ENCODE data around the gene DLG4.
"Not testable (repeated sequence)": the region's sequence is repeated elsewhere in the genome, so short reads cannot be mapped to it uniquely, and the experiment has no call there.

DLG4 gene

DNA sequence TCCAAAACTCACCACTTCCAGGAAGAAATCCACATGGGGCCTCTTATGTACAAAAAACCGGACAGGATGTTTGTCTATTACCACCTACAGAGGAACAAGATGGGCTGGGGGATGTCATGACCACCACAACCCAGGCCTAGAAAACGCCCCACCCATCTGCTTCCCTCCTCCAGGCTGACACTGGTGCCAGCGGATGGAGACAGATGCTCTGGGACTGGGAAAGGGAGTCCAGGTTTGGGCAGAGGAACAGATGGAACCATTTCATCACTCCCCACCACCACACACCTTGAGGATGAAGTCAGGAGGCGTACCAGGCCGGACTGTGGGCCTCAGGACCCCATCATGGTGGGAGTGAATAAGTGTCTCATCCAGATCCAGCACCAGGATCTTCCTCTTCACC, 27.1 kb upstream of the DLG4 start:
- DNase-seq (ENCODE audit: low read depth), result no peak
- peaks cover 26% of the 10 kb centered on the region for H3K36me3 ChIP-seq (ENCODE audit: control insufficient read depth, insufficient read depth, low read length, severe bottlenecking)
- no peak overlapping the region for H3K4me3 ChIP-seq (ENCODE audit: low read length)
- H3K4me1 ChIP-seq (ENCODE audit: control insufficient read depth, insufficient read depth, low read length), result peaks cover 25% of the 10 kb centered on the region
- H3K27me3 ChIP-seq (replicated peaks; ENCODE audit: control insufficient read depth, insufficient read depth, low read length), result no peaks in the 10 kb centered on the region
- H3K9ac ChIP-seq (ENCODE audit: low read length), result no peak overlapping the region
- H3K9me3 ChIP-seq (ENCODE audit: control insufficient read depth, low read length), result no peaks in the 10 kb centered on the region

DNA sequence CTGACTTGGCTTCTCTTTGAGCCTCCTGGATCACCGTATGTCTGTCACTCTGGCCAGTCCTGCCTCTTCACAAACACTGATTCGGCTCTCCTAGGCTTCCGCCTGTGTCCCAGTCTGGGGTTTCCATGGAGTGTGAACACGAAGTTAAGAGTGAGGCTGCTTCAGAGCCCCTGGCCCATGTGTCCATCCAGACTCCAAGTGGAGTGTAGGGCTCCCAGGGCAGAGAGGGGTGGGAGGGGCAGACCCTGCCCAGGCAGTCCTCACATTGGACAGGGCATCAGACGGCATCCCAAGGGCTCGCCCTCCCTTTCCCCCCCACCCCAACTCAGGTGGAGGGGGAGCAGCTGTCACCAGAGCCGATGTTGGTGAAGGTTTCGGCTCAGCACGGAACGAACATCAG, 24.2 kb upstream of the DLG4 start:
- H3K9ac ChIP-seq (ENCODE audit: low read length), result peak overlapping the region; percentile 99
- peaks cover 29% of the 10 kb centered on the region for H3K4me1 ChIP-seq (ENCODE audit: control insufficient read depth, insufficient read depth, low read length)
- H3K4me3 ChIP-seq (ENCODE audit: low read length), result peak overlapping the region; percentile 98
- H3K27me3 ChIP-seq (replicated peaks; ENCODE audit: control insufficient read depth, insufficient read depth, low read length); DNase-seq (ENCODE audit: low read depth); H3K9me3 ChIP-seq (ENCODE audit: control insufficient read depth, low read length): not testable (repeated sequence)
- peaks cover 37% of the 10 kb centered on the region for H3K36me3 ChIP-seq (ENCODE audit: control insufficient read depth, insufficient read depth, low read length, severe bottlenecking)

DNA sequence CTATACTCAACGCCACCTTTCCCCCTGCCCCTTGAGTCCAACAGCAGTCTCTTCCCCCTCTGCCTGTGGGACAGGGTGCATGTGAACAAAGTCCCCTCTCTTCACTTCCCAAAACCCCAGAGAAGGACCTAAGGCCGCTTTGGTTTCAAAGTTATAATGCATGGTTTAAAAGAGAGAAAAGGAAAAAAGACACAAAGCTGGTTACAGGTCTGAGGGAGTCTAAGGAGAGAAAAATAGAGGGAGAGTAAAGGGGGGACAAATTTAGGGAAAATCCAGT, 23.8 kb upstream of the DLG4 start:
- Histone ChIP-seq H3K9me3 (ENCODE audit: control insufficient read depth, low read length) (no peaks in the 10 kb centered on the region), H3K4me3 (ENCODE audit: low read length) (peak overlapping the region; percentile 98), H3K4me1 (ENCODE audit: control insufficient read depth, insufficient read depth, low read length) (peaks cover 26% of the 10 kb centered on the region), H3K27me3 (replicated peaks; ENCODE audit: control insufficient read depth, insufficient read depth, low read length) (no peaks in the 10 kb centered on the region), H3K9ac (ENCODE audit: low read length) (peak overlapping the region; percentile 99), H3K36me3 (ENCODE audit: control insufficient read depth, insufficient read depth, low read length, severe bottlenecking) (peaks cover 37% of the 10 kb centered on the region)
- DNase-seq (ENCODE audit: low read depth), result no peak

DNA sequence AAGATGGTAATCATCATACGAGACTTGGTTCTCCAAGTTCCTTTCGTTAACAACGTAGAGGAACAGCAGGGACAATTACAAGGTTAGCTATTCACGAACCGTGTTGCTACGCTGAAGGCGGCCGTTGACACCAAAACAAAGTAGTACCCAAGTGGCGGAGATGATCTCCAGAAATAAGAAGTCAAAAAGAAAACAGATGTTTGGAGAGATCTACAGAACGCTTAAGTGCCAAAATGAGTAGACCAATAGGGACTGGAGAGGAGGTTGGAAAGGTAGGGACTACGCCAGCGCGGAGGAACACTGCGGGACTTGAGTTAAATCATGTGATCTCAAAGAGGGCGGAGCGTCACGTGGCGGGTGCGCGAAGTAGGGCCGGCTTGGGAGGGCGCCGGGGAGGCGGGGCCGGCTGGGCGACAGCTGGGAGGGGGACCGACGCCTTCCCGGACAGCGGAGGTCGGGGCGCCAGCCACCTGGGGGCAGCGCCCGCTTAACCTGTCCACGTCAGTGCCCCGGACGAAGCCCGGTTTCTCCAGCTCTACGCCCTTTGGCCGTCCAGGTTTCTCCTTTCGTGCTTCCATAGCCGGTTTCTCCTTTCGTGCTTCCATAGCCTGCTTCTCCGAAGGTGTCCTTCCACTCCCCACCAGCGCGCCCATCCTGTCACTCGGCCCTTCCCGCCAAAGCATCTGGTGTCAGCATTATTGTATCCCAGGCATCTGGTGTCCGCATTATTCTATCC, 23.2 kb upstream of the DLG4 start:
- peaks cover 26% of the 10 kb centered on the region for H3K4me1 ChIP-seq (ENCODE audit: control insufficient read depth, insufficient read depth, low read length)
- peaks cover 37% of the 10 kb centered on the region for H3K36me3 ChIP-seq (ENCODE audit: control insufficient read depth, insufficient read depth, low read length, severe bottlenecking)
- no peaks in the 10 kb centered on the region for H3K27me3 ChIP-seq (replicated peaks; ENCODE audit: control insufficient read depth, insufficient read depth, low read length)
- H3K9me3 ChIP-seq (ENCODE audit: control insufficient read depth, low read length), result no peaks in the 10 kb centered on the region
- H3K9ac ChIP-seq (ENCODE audit: low read length), result peak overlapping the region; percentile 99
- H3K4me3 ChIP-seq (ENCODE audit: low read length), result peak overlapping the region; percentile 98
- DNase-seq (ENCODE audit: low read depth), result peak; percentile 98

DNA sequence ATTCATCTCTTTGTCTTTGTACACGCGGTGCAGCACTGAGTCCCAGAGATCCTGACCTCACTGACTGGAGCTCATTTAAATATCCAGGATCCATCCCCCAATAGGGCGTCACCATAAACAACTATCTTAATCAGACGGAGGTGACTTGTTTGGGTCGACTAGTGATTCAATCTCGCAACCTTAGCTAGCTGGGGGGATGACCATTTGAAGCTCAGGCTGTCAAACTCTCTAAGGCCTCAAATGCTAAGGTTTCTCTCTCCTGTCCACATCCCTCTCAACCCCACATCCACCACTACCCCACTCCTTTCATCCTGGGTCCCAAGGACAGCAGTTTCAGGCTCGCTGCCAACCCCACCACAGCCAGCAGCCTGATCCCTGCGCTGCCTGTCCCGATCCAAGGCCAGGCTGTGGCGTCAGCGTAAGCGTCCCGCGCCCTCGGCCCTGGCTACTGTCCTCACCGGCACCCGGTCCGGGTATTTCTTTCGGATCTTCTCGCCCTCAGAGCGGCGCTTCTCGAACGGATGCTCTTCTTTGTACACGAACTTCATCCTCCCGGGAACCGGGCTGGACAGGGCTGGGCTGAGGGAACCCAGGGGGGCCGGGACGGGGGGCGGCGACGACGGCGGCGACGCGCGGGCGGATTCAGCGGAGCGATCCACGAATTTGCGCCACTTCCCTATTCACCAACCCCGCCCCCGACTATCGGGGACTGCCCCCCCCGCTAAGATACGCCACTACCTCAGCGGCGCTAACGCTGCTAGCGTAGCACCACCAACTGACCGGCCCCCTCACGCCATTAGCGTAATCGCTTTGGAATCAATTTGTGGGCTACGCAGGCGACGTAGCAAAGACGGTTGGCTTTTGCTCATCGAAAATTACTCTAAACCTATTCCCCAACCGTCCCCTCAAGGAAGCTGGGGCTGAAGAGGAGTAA, 22.4 kb upstream of the DLG4 start, which contains the start of gene GABARAP:
GABARAP (minus strand) TSS at position 667 of the 934 bp plus-strand sequence; CDS start at position 548, 119 bp downstream.
- no peaks in the 10 kb centered on the region for H3K27me3 ChIP-seq (replicated peaks; ENCODE audit: control insufficient read depth, insufficient read depth, low read length)
- H3K36me3 ChIP-seq (ENCODE audit: control insufficient read depth, insufficient read depth, low read length, severe bottlenecking), result peaks cover 40% of the 10 kb centered on the region
- no peaks in the 10 kb centered on the region for H3K9me3 ChIP-seq (ENCODE audit: control insufficient read depth, low read length)
- peak within 1 kb of the TSS; percentile 99 for H3K9ac ChIP-seq (ENCODE audit: low read length)
- H3K4me3 ChIP-seq (ENCODE audit: low read length), result peak within 1 kb of the TSS; percentile 98
- DNase-seq (ENCODE audit: low read depth), result peak; percentile 98
- H3K4me1 ChIP-seq (ENCODE audit: control insufficient read depth, insufficient read depth, low read length), result peaks cover 31% of the 10 kb centered on the region

DNA sequence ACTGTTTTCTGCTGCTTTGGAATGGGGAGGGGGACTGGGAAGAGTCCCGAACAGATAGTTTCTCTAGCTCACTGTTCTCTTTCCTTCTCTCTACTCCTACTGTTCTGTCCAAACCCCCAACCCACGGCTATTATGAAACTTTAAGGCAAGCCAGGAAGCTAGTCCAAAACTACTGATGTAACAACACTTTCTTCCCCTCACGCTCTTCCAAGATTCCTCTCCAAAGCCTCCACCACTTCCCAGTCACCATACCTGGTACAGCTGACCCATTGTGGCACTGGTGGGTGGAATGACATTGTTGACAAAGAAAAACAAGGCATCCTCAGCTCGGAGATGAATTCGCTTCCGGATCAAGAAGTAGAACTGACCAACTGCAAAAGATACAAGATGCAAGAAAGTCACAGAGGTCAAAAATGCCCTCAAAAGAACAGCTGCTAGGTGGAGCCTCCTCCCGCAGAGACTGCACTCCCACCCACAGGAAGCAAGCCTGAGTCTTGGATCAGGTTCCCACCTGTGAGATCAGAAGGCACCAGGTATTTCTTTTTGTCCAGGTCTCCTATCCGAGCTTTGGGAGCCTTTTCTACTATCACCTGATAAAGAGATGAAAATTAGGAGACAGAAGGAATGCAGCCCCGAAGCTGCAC, 21.6 kb upstream of the DLG4 start:
- peak overlapping the region; percentile 98 for H3K4me3 ChIP-seq (ENCODE audit: low read length)
- no peaks in the 10 kb centered on the region for H3K9me3 ChIP-seq (ENCODE audit: control insufficient read depth, low read length)
- H3K27me3 ChIP-seq (replicated peaks; ENCODE audit: control insufficient read depth, insufficient read depth, low read length), result no peaks in the 10 kb centered on the region
- peak overlapping the region; percentile 99 for H3K9ac ChIP-seq (ENCODE audit: low read length)
- H3K4me1 ChIP-seq (ENCODE audit: control insufficient read depth, insufficient read depth, low read length), result peaks cover 38% of the 10 kb centered on the region
- peaks cover 40% of the 10 kb centered on the region for H3K36me3 ChIP-seq (ENCODE audit: control insufficient read depth, insufficient read depth, low read length, severe bottlenecking)
- DNase-seq (ENCODE audit: low read depth), result no peak

DNA sequence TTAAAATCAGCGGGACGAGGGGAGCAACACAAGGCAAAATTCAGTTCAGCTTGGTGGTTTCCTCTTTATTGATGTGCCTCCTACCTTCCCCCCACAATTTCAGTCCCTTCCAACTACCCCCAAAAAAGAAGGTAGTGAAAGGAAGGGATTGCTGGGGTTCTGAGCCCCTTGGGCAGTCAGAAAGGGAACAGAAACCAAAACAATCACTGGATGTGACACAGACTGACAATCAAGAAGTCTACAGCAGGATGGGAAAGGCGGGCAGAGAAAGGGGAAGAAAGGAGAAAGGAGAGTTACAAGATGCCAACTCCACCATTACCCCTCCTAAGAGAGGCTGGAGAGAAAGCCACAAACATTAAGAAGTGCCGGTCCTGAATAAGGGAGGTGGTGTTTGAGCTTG, 20.7 kb upstream of the DLG4 start:
- Histone ChIP-seq H3K4me1 (ENCODE audit: control insufficient read depth, insufficient read depth, low read length) (peaks cover 44% of the 10 kb centered on the region), H3K9ac (ENCODE audit: low read length) (peak overlapping the region; percentile 99), H3K27me3 (replicated peaks; ENCODE audit: control insufficient read depth, insufficient read depth, low read length) (no peaks in the 10 kb centered on the region), H3K36me3 (ENCODE audit: control insufficient read depth, insufficient read depth, low read length, severe bottlenecking) (peaks cover 42% of the 10 kb centered on the region), H3K9me3 (ENCODE audit: control insufficient read depth, low read length) (no peaks in the 10 kb centered on the region), H3K4me3 (ENCODE audit: low read length) (peak overlapping the region; percentile 98)
- no peak for DNase-seq (ENCODE audit: low read depth)

DNA sequence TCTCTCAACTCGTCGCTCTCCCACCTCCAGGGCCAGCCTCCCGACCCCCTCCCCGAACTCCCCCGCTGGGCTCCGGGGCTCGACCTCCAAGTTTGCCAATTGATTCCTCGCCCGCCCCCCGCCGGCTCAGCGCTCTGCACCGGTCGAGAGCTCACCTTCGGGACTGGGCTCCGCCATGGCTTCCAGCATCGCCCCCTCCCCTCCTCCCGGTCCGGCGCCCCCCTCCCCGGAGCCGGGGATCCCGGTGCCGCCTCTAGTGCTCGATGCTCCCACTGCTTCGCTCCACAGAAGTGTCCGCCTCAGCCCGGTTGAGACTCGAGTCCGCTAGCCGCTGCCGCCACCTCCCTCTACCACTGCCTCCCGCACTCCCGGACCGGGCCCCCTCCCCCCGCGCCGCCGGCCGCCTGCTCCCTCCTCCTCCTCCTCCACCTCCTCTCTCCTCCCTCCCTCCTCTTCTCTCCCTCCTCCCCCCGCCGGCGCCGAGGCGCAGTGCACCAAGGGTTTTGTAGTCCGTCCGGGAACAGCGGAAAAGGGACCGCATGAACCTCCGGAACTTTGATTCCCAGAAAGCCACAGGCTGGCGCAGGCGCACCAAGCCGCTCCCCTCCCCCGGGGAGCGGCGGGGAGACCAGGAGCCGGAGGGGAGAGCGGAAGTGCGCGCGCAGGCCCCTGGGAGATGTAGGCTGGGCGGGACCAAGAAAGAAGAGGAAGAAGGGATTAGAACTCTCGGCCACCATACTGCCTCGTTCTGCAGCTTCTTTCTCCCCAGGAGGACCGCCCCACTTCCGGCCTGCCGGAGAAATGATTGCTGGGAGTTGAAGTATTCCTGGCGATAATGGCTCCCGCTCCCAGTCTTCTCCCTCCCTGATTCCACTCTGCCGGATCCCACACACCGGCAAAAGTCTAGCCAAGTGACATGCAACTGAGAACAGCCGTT, 19.7 kb upstream of the DLG4 start, which contains the start of gene PHF23:
PHF23 (minus strand) TSS at position 367 of the 937 bp plus-strand sequence; CDS start at position 189, 178 bp downstream.
- Histone ChIP-seq H3K4me3 (ENCODE audit: low read length) (peak within 1 kb of the TSS; percentile 98), H3K9me3 (ENCODE audit: control insufficient read depth, low read length) (no peaks in the 10 kb centered on the region), H3K4me1 (ENCODE audit: control insufficient read depth, insufficient read depth, low read length) (peaks cover 53% of the 10 kb centered on the region), H3K9ac (ENCODE audit: low read length) (peak within 1 kb of the TSS; percentile 99), H3K36me3 (ENCODE audit: control insufficient read depth, insufficient read depth, low read length, severe bottlenecking) (peaks cover 44% of the 10 kb centered on the region), H3K27me3 (replicated peaks; ENCODE audit: control insufficient read depth, insufficient read depth, low read length) (no peaks in the 10 kb centered on the region)
- DNase-seq (ENCODE audit: low read depth), result peak; percentile 99

DNA sequence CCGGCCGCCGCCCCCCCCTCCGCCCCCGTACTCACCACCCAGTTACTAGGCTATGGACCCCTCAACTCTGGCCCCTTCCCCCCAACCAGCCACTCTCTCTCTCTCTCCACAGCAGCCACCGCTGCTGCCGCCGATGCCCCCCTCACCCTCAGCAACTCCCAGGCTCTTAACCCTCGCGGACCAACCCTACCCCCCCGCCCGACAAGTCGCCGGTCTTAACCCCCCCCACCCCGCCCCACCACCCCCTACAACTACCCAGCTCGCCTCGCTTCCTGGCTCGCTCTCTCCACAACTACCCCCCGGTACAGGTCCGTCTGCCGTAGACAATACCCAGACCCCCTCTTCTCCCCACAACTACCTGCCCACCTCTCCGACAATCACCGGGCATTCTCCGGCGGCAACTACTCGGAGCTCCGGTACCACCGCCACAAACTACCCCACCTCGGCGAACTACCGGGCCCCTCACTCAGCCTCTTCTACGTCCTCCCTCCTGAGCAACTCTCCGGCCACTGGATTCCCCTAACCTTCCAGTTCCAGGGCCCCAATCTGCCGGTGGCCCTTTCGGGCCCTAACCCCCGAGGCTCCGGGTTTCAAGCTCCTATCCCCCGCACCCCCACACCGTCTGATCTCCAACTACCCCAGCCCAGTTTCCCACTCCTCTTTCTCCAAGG, 18.9 kb upstream of the DLG4 start:
- H3K36me3 ChIP-seq (ENCODE audit: control insufficient read depth, insufficient read depth, low read length, severe bottlenecking), result peaks cover 39% of the 10 kb centered on the region
- peak overlapping the region; percentile 98 for H3K9ac ChIP-seq (ENCODE audit: low read length)
- H3K4me1 ChIP-seq (ENCODE audit: control insufficient read depth, insufficient read depth, low read length), result peaks cover 53% of the 10 kb centered on the region
- DNase-seq (ENCODE audit: low read depth), result peak; percentile 38
- peak overlapping the region; percentile 88 for H3K4me3 ChIP-seq (ENCODE audit: low read length)
- no peaks in the 10 kb centered on the region for H3K9me3 ChIP-seq (ENCODE audit: control insufficient read depth, low read length)
- no peaks in the 10 kb centered on the region for H3K27me3 ChIP-seq (replicated peaks; ENCODE audit: control insufficient read depth, insufficient read depth, low read length)
